Activated T-helper 17 cell treated with anti-CD3 and anti-CD28 coated beads, Interleukin-2, amount 50 U/mL, for 72 hours (primary cell): ENCODE results near the gene ACSBG1. TPM values are rescaled to one million over a fixed set of nuclear protein-coding genes. Genes with fewer than 3 reads are reported as not detected.

Experiments
- ATAC-seq: fragments of 150-1000 bp; cut with Tn5 transposase; replicated peaks from 2 replicates; pipeline ENCODE4 v1.10.0; 2021; ENCODE audit warnings: mild to moderate bottlenecking, moderate library complexity
- H3K27ac Mint-ChIP-seq: one replicate; pipeline ENCODE4 v1.8.0; 2022; ENCODE audit warnings: mixed read lengths
- H3K27me3 Mint-ChIP-seq: one replicate; pipeline ENCODE4 v1.8.0; 2022; ENCODE audit warnings: mixed read lengths
- H3K36me3 Mint-ChIP-seq: one replicate; pipeline ENCODE4 v1.8.0; 2022; ENCODE audit warnings: low read depth, mild to moderate bottlenecking, mixed read lengths
- H3K4me1 Mint-ChIP-seq: one replicate; pipeline ENCODE4 v1.8.0; 2022; ENCODE audit warnings: mixed read lengths
- H3K4me3 Mint-ChIP-seq: one replicate; pipeline ENCODE4 v1.8.0; 2022; ENCODE audit warnings: mild to moderate bottlenecking, mixed read lengths
- H3K9me3 Mint-ChIP-seq: one replicate; pipeline ENCODE4 v1.8.0; 2022; ENCODE audit warnings: mixed read lengths
- total RNA-seq, 2 donors: library from RNA; stranded (reverse); gene quantifications; one replicate each; pipeline ENCODE4 v1.2.3, GENCODE V29; 2022

Gene ACSBG1
- total RNA-seq, 2 donors from 2014 or later: not detected

DNA sequence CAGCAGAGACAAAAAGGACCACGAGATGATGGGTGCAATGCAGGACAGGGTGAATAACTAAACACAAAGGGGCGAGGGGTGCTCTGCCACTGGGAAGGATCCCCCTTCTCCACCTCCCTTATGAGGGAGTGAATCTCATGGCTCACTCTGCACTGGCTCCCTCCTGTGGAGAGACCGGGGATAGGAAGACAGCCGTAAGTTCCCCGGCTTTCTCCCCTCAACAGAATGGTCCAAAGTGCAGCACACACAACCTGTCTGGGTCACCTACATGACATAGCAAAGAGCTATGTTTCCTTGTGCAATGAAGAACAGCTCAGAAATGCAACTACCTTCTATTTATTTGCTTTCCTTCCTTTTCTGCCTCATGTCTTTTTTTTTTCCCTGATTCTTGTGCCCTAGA lies 7.8 kb upstream of the ACSBG1 start:
- H3K9me3 Mint-ChIP-seq: no peaks in the 10 kb centered on the region
- peak; percentile 36 for ATAC-seq
- no peak overlapping the region for H3K4me3 Mint-ChIP-seq
- H3K36me3 Mint-ChIP-seq: no peaks in the 10 kb centered on the region
- H3K27ac Mint-ChIP-seq: no peak overlapping the region
- H3K27me3 Mint-ChIP-seq: peaks cover 3% of the 10 kb centered on the region
- no peaks in the 10 kb centered on the region for H3K4me1 Mint-ChIP-seq

DNA sequence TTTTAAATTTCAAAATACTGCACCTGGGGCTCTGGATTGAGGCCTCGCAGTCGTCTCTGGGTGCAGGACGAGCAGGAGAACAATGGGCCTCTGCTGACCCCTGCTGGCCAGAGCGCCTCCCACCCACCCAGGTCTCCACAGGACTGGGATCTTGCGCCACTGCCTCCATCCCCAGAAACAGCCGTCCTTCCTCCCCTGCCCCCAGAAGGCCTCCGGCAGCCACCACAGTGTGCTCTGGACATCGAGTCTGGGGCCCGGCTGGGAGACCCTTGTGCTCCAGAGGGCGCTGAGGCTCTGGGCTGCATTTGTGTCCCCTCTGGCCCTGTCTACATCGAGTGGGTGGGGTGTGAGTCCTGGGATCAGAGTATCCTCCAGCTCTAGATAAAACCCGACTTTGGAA lies 6.7 kb upstream of the ACSBG1 start:
- peak; percentile 97 for ATAC-seq
- peaks cover 3% of the 10 kb centered on the region for H3K27me3 Mint-ChIP-seq

DNA sequence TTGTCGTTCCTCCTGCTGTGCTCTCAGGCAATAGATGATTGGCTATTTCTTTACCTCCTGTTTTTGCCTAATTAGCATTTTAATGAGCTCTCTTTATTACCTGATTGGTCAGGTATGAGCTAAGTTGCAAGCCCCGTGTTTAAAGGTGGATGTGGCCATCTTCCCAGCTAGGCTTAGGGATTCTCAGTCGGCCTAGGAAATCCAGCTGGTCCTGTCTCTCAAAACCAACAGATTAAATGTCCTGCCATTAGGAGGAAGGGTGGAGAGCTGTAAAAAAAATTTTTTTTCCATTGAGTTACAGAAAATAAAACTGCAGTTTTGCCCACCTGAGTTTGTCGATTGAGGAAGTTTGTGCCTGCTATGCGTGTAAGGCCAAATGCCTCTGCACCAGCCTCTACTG lies 5.4 kb upstream of the ACSBG1 start:
- no peaks in the 10 kb centered on the region for H3K36me3 Mint-ChIP-seq
- H3K27me3 Mint-ChIP-seq: peaks cover 8% of the 10 kb centered on the region
- H3K4me3 Mint-ChIP-seq: no peak overlapping the region
- H3K4me1 Mint-ChIP-seq: no peaks in the 10 kb centered on the region
- H3K27ac Mint-ChIP-seq: no peak overlapping the region
- no peak for ATAC-seq
- H3K9me3 Mint-ChIP-seq: no peaks in the 10 kb centered on the region

More for the DNA sequence above, 6.7 kb upstream of the ACSBG1 start:
- H3K4me1 Mint-ChIP-seq: no peaks in the 10 kb centered on the region
- H3K9me3 Mint-ChIP-seq: no peaks in the 10 kb centered on the region
- no peak overlapping the region for H3K27ac Mint-ChIP-seq
- no peaks in the 10 kb centered on the region for H3K36me3 Mint-ChIP-seq
- H3K4me3 Mint-ChIP-seq: no peak overlapping the region

DNA sequence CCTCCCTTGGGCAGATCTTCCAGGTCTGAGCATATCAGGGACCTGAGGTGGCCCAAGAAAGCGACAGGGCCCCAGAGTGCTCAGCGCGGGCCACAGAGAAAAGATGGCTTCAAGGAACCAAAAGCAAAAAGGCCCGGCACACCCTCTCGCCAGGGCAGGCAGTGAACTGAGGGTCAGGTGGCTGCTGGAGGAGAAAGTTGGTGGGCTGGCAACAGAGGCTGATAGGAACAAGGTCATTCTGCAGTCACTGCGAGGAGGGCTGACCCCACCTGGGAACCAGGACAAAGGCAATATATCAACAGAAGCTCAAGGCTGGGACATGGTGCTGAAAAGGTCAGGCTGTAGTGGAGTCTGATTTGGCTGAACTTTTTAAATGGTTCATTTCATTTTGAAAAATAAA lies 2.8 kb upstream of the ACSBG1 start:
- peaks cover 11% of the 10 kb centered on the region for H3K27me3 Mint-ChIP-seq
- no peak for ATAC-seq
- no peaks in the 10 kb centered on the region for H3K9me3 Mint-ChIP-seq
- no peak overlapping the region for H3K27ac Mint-ChIP-seq
- no peak overlapping the region for H3K4me3 Mint-ChIP-seq
- no peaks in the 10 kb centered on the region for H3K4me1 Mint-ChIP-seq
- no peaks in the 10 kb centered on the region for H3K36me3 Mint-ChIP-seq

DNA sequence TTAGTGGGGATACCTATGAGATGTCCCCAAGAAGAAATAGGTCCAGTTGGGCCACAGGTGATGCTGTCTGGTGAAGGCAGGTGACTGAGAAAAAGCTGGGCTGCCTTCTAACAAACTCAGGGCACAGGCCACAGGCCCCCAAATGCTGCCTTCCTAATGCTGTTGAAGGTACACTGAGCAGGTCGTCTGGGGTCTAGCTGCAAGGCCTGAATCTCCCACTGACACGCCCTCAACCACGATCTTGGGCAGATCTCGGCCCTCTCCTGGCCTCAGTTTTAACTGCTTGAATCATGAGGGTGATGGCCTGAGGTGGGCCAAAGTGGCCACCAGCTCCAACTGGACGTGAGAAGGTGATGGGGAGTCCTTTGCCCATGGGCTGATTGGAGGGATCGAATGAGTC lies 2.1 kb upstream of the ACSBG1 start:
- no peak overlapping the region for H3K27ac Mint-ChIP-seq
- H3K4me1 Mint-ChIP-seq: no peaks in the 10 kb centered on the region
- no peak overlapping the region for H3K4me3 Mint-ChIP-seq
- no peaks in the 10 kb centered on the region for H3K36me3 Mint-ChIP-seq
- no peak for ATAC-seq
- peaks cover 11% of the 10 kb centered on the region for H3K27me3 Mint-ChIP-seq
- H3K9me3 Mint-ChIP-seq: no peaks in the 10 kb centered on the region

DNA sequence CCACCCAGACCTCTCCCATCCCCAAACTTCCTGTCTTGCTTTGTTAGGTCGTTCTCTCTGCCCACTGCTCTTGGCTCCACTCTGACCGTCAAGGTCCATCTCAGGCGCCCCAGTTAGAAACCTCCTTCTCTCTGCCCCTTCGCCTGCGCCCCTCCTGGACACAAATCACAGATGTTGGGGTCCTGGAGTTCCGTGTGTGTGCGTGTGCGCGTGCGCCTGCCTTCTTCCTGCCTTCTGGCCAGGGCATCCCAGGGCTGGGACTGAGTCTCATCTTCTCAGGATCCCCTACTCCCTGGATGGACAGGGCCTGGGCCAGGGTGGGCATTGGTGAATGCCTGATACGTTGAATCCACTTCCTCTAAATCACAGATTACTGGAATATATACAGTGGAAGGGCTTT lies 869 bp downstream of the ACSBG1 start:
- H3K27ac Mint-ChIP-seq: no peak overlapping the region
- no peaks in the 10 kb centered on the region for H3K9me3 Mint-ChIP-seq
- ATAC-seq: no peak
- peaks cover 15% of the 10 kb centered on the region for H3K27me3 Mint-ChIP-seq
- no peaks in the 10 kb centered on the region for H3K4me1 Mint-ChIP-seq
- H3K36me3 Mint-ChIP-seq: no peaks in the 10 kb centered on the region
- no peak overlapping the region for H3K4me3 Mint-ChIP-seq

DNA sequence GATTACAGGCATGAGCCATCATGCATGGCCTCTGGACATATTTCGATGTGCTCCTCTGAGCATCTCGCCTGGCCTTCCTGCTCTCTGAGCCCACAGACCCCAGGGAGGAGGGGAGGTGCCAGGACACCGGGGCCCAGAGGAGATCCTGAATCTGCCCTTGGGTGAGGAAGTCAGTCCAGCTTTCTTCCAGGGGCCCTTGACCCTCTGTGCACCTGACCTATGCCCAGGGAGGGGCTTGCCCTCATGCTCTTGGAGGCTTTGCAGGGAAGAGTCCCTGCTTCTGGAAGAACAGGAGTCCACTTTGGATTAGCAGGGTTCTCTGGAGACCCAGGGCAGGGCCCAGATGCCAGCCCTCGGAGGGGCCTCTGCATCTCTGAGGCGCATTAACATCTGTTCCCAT lies 1.4 kb downstream of the ACSBG1 start:
- Mint-ChIP-seq H3K27ac (no peak overlapping the region), H3K4me3 (no peak overlapping the region), H3K4me1 (no peaks in the 10 kb centered on the region), H3K27me3 (peaks cover 15% of the 10 kb centered on the region), H3K9me3 (no peaks in the 10 kb centered on the region), H3K36me3 (no peaks in the 10 kb centered on the region)
- ATAC-seq: no peak

DNA sequence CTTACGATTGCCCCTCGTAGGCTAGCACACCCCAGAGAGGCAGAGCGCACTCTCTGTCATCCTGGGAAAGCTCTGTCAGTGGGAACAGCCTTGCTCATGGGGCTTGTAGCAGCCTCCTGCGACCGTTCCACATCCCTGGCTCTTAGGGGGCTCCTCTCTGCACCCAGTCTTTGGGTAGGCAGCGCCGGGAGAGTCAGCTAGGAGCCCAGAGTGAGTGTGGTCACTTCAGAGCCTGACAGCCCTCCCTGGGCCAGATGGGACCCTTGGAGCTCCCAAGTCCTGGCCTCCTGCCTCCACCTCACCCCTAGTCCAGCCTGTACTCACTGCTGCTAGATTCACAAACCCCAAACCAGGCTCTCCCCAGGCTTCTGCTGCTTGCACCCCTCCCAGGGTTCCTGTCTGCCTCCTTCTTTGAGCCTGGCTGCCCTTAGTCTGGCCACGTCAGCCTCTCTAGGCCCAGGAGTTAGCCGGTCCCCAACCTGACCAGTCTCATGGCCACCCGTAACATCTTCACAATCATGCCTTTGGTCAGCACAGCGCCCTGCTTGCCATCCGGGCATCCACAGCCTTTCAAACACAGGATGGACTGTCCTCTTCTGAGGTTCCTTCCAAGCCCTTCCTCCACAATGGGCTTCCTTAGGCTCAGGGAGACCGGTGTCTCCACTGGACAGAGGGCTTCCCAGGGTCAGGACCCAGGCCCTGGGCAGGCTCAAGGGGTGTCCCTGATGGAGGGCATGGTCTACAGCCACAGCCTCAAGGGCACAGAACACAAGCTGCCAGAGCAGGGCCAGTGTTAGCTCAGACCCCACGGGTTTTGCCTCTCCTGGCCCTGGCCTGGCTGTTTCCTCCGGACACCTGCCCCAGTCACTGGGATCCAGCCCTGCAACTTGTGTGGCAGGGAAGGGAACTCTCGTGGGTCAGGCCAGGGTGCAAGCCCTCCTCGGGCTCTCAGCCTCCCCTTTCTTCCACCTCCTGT lies 4.6 kb downstream of the ACSBG1 start:
- H3K4me3 Mint-ChIP-seq: no peak overlapping the region
- ATAC-seq: no peak
- no peaks in the 10 kb centered on the region for H3K36me3 Mint-ChIP-seq
- peaks cover 4% of the 10 kb centered on the region for H3K4me1 Mint-ChIP-seq
- no peak overlapping the region for H3K27ac Mint-ChIP-seq
- H3K27me3 Mint-ChIP-seq: peaks cover 10% of the 10 kb centered on the region
- no peaks in the 10 kb centered on the region for H3K9me3 Mint-ChIP-seq

DNA sequence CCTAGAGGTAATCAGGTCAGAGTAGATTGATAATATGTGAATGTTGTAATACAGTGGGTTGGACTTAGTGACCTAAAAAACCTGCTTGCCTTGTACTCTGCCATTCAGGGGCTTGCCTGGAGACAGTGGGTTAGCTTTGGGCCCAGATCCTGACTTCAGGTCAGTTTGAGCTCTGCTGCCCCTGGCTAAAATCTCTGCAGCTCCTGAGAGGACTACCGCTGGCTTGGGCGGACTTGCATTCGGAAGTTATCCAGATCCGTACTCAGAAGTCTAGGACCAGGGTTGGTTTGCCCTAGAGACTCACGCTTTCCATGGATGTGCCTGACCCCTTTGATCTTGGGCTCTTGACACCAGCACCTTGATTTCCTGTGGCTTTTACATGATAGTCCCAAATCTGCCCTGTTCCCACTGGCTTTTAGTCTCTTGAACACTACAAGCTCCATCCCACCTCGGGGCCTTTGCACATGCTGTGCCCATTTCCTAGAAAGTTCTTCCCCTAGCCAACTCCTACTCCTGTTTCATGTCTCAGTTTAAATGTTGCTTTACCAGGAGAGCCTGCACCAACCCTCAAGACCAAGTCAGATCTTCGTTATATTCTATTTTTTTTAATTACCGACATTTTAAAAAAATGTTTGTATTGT lies 5.9 kb downstream of the ACSBG1 start:
- Mint-ChIP-seq H3K27me3 (peaks cover 6% of the 10 kb centered on the region), H3K4me3 (no peak overlapping the region), H3K36me3 (no peaks in the 10 kb centered on the region), H3K4me1 (peaks cover 4% of the 10 kb centered on the region), H3K27ac (no peak overlapping the region), H3K9me3 (no peaks in the 10 kb centered on the region)
- ATAC-seq: no peak

DNA sequence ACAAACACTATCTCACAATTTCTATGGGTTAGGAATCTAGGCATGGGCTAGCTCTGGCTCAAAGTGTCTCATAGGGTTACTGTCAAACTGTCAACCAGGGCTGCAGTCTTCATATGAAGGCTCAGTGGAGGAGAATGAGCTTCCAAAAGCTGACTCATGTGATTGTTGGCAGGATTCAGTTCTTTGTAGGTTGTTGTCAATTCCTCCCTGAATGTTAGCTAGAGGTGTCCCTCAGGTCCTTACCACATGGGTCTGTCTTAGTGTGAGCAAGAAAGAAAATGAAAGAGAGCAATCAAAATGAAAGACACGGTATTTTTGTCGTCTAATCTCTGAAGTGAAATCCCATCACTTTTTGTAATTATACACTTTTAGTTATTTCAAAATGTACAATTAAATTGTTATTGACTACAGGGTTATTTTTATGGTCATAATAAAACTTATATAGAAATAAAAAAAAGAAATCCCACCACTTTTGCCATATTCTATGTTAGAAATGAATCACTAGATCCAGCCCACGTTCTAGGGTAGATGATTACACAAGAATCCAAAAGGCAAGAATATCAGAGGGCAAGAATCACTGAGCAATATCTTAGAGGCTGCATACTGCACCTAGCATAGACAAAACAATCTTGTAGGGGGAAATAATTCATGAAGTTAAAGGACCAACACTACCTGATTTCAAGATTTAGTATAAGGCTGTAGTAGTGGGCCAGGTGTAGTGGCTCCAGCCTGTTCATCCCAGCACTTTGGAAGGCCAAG lies 8.4 kb downstream of the ACSBG1 start:
- peaks cover 4% of the 10 kb centered on the region for H3K27me3 Mint-ChIP-seq
- H3K9me3 Mint-ChIP-seq: no peaks in the 10 kb centered on the region
- H3K4me3 Mint-ChIP-seq: no peak overlapping the region
- no peaks in the 10 kb centered on the region for H3K36me3 Mint-ChIP-seq
- H3K4me1 Mint-ChIP-seq: peaks cover 4% of the 10 kb centered on the region
- ATAC-seq: peak; percentile 96
- H3K27ac Mint-ChIP-seq: peak overlapping the region; percentile 67

DNA sequence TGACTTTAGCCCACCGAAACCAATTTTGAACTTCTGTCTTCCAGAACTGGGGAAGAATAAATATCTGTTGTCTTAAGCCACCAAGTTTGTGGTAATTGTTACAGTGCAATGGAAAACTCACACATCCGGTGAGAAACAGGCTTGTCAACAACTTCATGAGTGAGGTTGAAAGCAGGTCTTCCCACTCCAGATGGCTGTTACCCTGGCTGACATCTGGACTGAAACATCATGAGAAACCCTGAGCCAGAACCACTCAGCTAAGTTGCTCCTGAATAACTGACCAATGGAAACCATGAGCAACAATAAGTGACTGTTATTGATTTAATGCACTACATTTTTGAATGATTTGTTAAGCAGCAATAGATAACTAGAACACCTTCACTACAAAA lies 10.3 kb downstream of the ACSBG1 start:
- peak; percentile 33 for ATAC-seq
- Mint-ChIP-seq H3K27ac (no peak overlapping the region), H3K36me3 (no peaks in the 10 kb centered on the region), H3K4me3 (no peak overlapping the region), H3K27me3 (no peaks in the 10 kb centered on the region), H3K9me3 (no peaks in the 10 kb centered on the region), H3K4me1 (peaks cover 4% of the 10 kb centered on the region)

DNA sequence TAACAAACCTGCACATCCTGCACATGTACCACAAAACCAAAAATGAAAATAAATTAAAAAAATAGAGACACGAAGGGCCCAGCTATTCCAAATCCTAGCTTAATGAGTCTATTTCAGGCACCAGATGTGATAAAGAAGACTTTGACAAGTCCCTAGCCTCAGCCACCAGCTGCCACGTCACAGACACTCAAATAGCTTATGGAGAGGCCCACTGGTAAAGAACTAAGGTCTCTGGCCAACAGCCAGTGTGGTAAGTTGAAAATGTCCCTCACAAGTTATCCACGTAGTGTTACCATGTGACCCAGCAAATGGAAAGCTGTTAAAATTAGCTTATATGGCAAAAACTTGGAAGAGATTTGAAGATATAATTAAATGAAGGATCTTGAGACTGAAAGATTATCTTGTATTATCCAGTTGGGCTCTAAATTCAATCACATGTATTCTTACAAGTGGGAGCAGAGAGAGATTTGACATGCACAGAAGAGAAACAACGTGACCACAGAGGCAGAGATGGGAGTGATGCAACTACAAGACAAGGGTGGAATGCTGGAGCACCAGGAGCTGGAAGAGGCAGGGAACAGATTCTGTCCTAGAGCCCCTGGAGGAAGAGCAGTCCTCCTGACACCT lies 10.9 kb downstream of the ACSBG1 start:
- no peak for ATAC-seq
- Mint-ChIP-seq H3K4me3 (no peak overlapping the region), H3K36me3 (no peaks in the 10 kb centered on the region), H3K9me3 (no peaks in the 10 kb centered on the region), H3K4me1 (peaks cover 4% of the 10 kb centered on the region), H3K27ac (no peak overlapping the region), H3K27me3 (no peaks in the 10 kb centered on the region)

DNA sequence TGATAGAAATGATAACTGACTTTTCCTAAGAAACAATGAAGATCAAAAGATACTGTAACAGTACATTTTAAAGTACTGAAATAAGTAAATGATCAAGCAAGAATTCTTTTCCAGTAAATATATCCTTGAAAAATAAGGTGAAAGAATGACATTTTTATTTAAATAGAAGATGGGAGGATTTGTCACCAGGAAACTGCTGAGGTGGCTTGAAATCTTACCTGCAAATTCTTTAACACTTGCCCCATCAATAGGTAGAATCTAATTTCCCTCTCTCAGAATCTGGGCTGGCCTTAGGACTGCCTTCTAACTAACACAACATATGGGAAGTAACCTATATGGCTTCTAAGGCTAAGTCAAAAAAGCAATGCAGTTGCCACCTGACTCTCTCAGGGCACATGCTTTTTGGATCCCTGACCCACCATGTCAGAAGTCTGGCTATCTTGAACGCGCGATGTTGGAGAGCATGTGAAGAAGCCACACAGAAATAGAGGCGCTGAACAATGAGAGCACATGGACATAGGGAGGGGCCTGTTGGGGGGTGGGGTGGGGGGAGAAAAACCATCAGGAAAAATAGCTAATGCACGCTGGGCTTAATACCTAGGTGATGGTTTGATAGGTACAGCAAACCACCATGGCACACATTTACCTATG lies 11.5 kb downstream of the ACSBG1 start:
- H3K36me3 Mint-ChIP-seq: no peaks in the 10 kb centered on the region
- no peaks in the 10 kb centered on the region for H3K27me3 Mint-ChIP-seq
- no peak overlapping the region for H3K27ac Mint-ChIP-seq
- H3K9me3 Mint-ChIP-seq: no peaks in the 10 kb centered on the region
- peaks cover 4% of the 10 kb centered on the region for H3K4me1 Mint-ChIP-seq
- H3K4me3 Mint-ChIP-seq: no peak overlapping the region
- ATAC-seq: no peak

DNA sequence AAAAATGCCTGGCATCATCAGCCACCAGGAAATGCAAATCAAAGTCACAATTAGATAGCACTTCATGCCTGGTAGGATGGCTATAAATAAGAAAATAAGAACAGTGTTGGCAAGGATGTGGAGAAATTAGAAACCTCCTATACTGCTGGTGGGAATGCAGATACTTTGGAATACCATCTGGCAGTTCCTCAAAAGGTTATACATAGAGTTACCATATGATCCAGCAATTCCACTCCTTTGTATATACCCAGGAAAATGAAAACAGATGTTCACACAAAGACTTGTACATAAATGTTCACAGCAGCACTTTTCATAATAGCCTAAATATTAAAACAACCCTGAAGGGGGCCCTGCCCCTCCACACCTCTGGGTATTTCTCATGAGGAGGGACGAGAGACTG lies 13.7 kb downstream of the ACSBG1 start:
- ATAC-seq: no peak
- Mint-ChIP-seq H3K9me3 (no peaks in the 10 kb centered on the region), H3K4me1 (no peaks in the 10 kb centered on the region), H3K4me3 (no peak overlapping the region), H3K27ac (no peak overlapping the region), H3K36me3 (no peaks in the 10 kb centered on the region), H3K27me3 (no peaks in the 10 kb centered on the region)
